ENCODE data around the gene PRR20G. TPM values are rescaled to one million over a fixed set of nuclear protein-coding genes. Genes with fewer than 3 reads are reported as not detected.

The PRR20G gene
- total RNA-seq, 1 experiment from 2014 or later = not detected

DNA sequence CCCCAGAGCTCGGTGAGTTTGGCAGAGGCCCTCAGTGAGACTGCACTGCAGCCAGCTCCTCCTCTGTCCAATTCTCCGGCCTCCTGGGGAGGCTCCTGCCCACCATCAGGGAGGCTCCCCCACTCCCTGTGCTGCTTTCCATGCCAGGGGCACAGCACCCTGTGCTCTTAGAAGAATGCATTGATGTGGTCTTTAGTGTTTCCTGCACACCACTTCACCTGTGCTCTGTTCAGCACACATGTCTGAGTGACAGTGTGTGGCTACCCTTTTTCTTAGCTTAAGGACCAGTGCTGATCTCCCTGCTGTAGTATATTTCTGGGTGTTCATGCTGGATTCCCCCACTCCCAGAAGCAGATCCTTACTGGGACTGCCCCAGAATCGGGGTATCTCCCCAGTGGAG is 36.2 kb upstream of the PRR20G start:
- H3K4me3 ChIP-seq = no peak overlapping the region
- H2AFZ ChIP-seq = no peak overlapping the region
- H3K27me3 ChIP-seq (ENCODE audit: insufficient read depth, low read depth) = peaks cover 28% of the 10 kb centered on the region
- intact Hi-C loops (cut with micrococcal nuclease; ENCODE audit: unreplicated experiment) = no loop called here
- no peak overlapping the region for H3K27ac ChIP-seq
- no peaks in the 10 kb centered on the region; the same call in 1 of the 2 replicates for H3K9me2 ChIP-seq (ENCODE audit: insufficient read depth)
- no peaks in the 10 kb centered on the region for H3K79me2 ChIP-seq (ENCODE audit: low read depth)
- DNase-seq = no peak
- ChIA-PET POLR2A (ENCODE audit: unreplicated experiment) (no interaction called here), CTCF (no interaction called here)
- H3K4me1 ChIP-seq (replicated peaks; ENCODE audit: insufficient read depth) = no peaks in the 10 kb centered on the region
- no peak overlapping the region for H3K4me2 ChIP-seq
- H4K20me1 ChIP-seq (ENCODE audit: insufficient read depth) = no peaks in the 10 kb centered on the region
- no peaks in the 10 kb centered on the region for H3K9me3 ChIP-seq (ENCODE audit: insufficient read depth, low read depth)
- H3K36me3 ChIP-seq (ENCODE audit: low read depth) = no peaks in the 10 kb centered on the region
- H3F3A ChIP-seq (ENCODE audit: insufficient read depth, low read depth) = no peaks in the 10 kb centered on the region
- BruUV-seq (replicated peaks) = no TSS peak
- TF ChIP-seq, protein P1, sequence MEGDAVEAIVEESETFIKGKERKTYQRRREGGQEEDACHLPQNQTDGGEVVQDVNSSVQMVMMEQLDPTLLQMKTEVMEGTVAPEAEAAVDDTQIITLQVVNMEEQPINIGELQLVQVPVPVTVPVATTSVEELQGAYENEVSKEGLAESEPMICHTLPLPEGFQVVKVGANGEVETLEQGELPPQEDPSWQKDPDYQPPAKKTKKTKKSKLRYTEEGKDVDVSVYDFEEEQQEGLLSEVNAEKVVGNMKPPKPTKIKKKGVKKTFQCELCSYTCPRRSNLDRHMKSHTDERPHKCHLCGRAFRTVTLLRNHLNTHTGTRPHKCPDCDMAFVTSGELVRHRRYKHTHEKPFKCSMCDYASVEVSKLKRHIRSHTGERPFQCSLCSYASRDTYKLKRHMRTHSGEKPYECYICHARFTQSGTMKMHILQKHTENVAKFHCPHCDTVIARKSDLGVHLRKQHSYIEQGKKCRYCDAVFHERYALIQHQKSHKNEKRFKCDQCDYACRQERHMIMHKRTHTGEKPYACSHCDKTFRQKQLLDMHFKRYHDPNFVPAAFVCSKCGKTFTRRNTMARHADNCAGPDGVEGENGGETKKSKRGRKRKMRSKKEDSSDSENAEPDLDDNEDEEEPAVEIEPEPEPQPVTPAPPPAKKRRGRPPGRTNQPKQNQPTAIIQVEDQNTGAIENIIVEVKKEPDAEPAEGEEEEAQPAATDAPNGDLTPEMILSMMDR (conservative IDR thresholded peaks at IDR 0.05) = no peak
- no peak for TF ChIP-seq EZH2 (IDR thresholded peaks at IDR 0.05; ENCODE audit: low read depth)

DNA sequence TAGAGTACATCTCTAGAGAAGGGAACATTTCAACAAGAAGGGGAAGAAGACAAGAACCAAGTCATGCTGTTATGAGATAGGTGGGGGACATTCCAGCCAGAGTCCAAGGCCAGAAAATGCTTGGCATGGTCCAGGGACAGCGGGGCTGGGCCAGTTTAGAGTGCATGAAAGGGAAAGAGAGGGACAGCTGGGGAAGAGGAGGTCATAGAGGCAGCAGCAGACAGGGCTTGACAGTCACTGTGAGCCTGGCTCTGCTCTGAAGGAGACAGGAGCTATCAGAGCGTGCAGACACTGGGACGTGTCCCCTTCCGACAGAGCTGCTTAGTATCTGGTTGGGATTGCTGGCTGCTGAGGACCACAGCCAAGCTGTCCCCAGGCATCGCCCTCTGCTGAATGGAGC is 35.7 kb upstream of the PRR20G start:
- Histone ChIP-seq H3K27ac (no peak overlapping the region), H4K20me1 (ENCODE audit: insufficient read depth) (no peaks in the 10 kb centered on the region), H3K4me2 (no peak overlapping the region), H3K79me2 (ENCODE audit: low read depth) (no peaks in the 10 kb centered on the region), H3K27me3 (ENCODE audit: insufficient read depth, low read depth) (peaks cover 28% of the 10 kb centered on the region), H3F3A (ENCODE audit: insufficient read depth, low read depth) (no peaks in the 10 kb centered on the region), H3K4me1 (replicated peaks; ENCODE audit: insufficient read depth) (no peaks in the 10 kb centered on the region), H2AFZ (no peak overlapping the region), H3K9me2 (ENCODE audit: insufficient read depth) (no peaks in the 10 kb centered on the region; the same call in 1 of the 2 replicates), H3K9me3 (ENCODE audit: insufficient read depth, low read depth) (no peaks in the 10 kb centered on the region), H3K4me3 (no peak overlapping the region), H3K36me3 (ENCODE audit: low read depth) (no peaks in the 10 kb centered on the region)
- no TSS peak for BruUV-seq (replicated peaks)
- CTCF ChIA-PET = no interaction called here
- DNase-seq = no peak
- no peak for TF ChIP-seq EZH2 (IDR thresholded peaks at IDR 0.05; ENCODE audit: low read depth)
- TF ChIP-seq, protein P1 (conservative IDR thresholded peaks at IDR 0.05) = no peak
- intact Hi-C loops (cut with micrococcal nuclease; ENCODE audit: unreplicated experiment) = no loop called here
- POLR2A ChIA-PET (ENCODE audit: unreplicated experiment) = interaction anchor here (0.6 kb wide), 1 partner anchor 149 kb away, joined by 4 read pairs; no protein-coding TSS in a partner anchor

DNA sequence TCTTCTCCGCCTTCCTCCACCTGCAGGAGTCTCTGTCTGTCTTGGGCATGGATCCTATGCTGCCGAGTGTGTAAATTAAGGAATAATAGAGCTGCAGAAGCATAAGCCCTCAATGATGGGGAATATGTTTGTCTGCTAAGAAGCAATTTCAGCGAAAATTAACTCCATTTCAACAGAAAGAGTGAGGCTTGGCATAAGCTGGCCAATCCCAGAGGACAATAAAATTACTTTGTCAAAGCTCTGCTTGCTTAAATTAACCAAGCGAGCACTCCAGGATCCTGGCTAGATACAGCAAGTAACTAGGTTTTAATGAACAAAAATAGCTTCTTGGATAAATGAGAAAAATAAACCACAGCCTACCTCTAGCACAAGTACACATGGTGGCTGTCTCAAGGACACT is 33.5 kb upstream of the PRR20G start:
- POLR2A ChIA-PET (ENCODE audit: unreplicated experiment) = interaction anchor here (0.6 kb wide), 1 partner anchor 9 kb away, joined by 3 read pairs; no protein-coding TSS in a partner anchor
- no peaks in the 10 kb centered on the region for H3K4me1 ChIP-seq (replicated peaks; ENCODE audit: insufficient read depth)
- no TSS peak for BruUV-seq (replicated peaks)
- H3K27me3 ChIP-seq (ENCODE audit: insufficient read depth, low read depth) = peaks cover 45% of the 10 kb centered on the region
- TF ChIP-seq, protein P1 (conservative IDR thresholded peaks at IDR 0.05) = no peak
- TF ChIP-seq EZH2 (IDR thresholded peaks at IDR 0.05; ENCODE audit: low read depth) = no peak
- DNase-seq = no peak
- H2AFZ ChIP-seq = no peak overlapping the region
- no peaks in the 10 kb centered on the region for H3K36me3 ChIP-seq (ENCODE audit: low read depth)
- intact Hi-C loops (cut with micrococcal nuclease; ENCODE audit: unreplicated experiment) = no loop called here
- H4K20me1 ChIP-seq (ENCODE audit: insufficient read depth) = no peaks in the 10 kb centered on the region
- no peaks in the 10 kb centered on the region for H3K79me2 ChIP-seq (ENCODE audit: low read depth)
- no peak overlapping the region for H3K4me2 ChIP-seq
- CTCF ChIA-PET = interaction anchor here (0.5 kb wide), 1 partner anchor 151 kb away, joined by 4 read pairs; no protein-coding TSS in a partner anchor
- H3F3A ChIP-seq (ENCODE audit: insufficient read depth, low read depth) = no peaks in the 10 kb centered on the region
- no peaks in the 10 kb centered on the region for H3K9me3 ChIP-seq (ENCODE audit: insufficient read depth, low read depth)
- H3K4me3 ChIP-seq = no peak overlapping the region
- H3K9me2 ChIP-seq (ENCODE audit: insufficient read depth) = no peaks in the 10 kb centered on the region; the same call in 1 of the 2 replicates
- no peak overlapping the region for H3K27ac ChIP-seq

Measured in PC-9 (cell line).